Caki2 (cell line): ENCODE measurements around the gene HTT. TPM values are rescaled to one million over a fixed set of nuclear protein-coding genes. Genes with fewer than 3 reads are reported as not detected.
"Not testable (repeated sequence)": the region's sequence is repeated elsewhere in the genome, so short reads cannot be mapped to it uniquely, and the experiment has no call there.

Experiments used
- DNase-seq: peaks from one replicate; pipeline ENCODE4 v3.0.0-alpha.2; 2015; ENCODE audit warnings: low read depth
- in situ Hi-C: cut with HindIII; loops from 2 replicates; pipeline ENCODE4 v1.10.0; 2016; ENCODE audit warnings: low sequenced_read_pairs, low pct_unique_long_range_greater_than_20kb, mixed read lengths
- total RNA-seq: library from RNA; depleted of rRNA; stranded (reverse); fragments of >200 nt; shearing (Covaris generic); gene quantifications from 2 replicates; pipeline ENCODE4 v1.2.3, GENCODE V29; 2014; ENCODE audit warnings: low replicate concordance

Gene HTT
- total RNA-seq, 1 experiment from 2014 or later, result 20.7 TPM

DNA sequence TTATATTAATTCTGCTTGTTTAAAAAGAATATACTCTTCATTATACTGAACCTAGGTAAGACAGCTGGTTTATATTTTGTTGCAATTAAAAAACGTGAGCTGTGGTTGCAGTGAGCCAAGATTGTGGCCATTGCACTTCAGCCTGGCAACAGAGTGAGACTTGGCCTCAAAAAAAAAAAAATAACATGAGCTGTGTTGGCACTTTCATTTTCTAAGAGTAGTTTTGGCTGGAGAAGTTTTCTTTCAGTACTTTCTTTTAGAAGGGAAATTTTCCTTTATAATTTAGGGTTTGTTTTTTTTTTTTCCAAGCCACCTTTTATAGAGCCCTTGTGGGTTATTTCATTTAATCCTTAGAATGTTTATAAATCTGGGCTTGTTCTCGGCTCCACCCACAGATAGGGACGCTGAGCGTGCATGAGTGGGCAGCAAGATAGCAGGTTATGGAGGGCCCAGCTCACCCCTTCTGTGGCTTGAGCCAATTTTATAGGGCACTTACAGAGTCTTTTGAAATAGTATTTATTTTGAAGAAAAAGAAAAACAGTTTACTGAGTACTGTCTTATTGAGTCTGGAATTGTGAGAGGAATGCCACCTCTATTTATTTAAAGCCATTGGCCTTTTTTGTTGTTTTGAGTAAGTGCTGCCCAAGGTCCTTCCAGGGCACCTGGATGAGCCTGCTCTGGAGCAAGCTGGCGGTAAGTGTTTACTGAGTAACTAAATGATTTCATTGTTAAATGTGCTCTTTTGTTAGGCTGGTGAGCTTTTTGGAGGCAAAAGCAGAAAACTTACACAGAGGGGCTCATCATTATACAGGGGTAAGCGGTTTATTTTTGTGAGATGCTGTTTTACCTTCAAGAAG is 60.9 kb downstream of the HTT start:
- peak; percentile 19 for DNase-seq
- in situ Hi-C loops, result no loop called here

DNA sequence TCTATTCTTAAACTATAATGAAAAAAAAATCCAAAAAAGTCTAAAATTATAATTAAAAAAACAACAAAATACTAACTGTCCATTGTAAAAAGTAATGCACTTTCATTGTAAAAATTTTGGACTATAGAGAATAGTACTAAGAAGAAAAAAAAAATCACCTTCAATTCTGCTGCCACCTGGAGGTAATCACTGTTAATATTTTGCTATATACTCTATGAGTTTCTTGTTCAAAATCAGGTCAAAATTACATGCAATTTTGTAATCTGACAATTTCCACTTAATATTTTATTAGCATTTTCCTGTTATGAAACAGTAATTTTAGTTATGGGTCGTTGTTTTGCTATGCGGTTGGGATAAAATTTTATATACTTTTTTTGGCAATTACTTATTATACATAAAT is 62.0 kb downstream of the HTT start:
- in situ Hi-C loops, result no loop called here

DNA sequence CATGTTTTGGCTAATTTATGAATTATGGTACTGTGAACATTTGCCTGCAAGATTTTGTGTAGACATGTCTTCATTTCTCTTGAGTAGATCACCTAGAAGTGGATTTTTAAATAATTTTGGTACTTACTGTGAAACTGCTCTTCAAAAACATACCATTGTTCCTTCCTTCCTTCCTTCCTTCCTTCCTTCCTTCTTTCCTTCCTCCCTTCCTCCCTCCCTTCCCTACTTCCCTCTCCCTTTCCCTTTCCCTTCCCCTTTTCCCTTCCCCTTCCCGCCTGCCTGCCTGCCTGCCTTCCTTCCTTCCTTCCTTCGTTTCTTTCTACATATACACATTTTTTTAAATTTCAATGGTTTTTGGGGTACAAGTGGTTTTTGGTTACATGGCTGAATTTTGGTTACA is 63.4 kb downstream of the HTT start:
- in situ Hi-C loops, result no loop called here
- no peak for DNase-seq

More for the DNA sequence above, 62.0 kb downstream of the HTT start:
- no peak for DNase-seq

DNA sequence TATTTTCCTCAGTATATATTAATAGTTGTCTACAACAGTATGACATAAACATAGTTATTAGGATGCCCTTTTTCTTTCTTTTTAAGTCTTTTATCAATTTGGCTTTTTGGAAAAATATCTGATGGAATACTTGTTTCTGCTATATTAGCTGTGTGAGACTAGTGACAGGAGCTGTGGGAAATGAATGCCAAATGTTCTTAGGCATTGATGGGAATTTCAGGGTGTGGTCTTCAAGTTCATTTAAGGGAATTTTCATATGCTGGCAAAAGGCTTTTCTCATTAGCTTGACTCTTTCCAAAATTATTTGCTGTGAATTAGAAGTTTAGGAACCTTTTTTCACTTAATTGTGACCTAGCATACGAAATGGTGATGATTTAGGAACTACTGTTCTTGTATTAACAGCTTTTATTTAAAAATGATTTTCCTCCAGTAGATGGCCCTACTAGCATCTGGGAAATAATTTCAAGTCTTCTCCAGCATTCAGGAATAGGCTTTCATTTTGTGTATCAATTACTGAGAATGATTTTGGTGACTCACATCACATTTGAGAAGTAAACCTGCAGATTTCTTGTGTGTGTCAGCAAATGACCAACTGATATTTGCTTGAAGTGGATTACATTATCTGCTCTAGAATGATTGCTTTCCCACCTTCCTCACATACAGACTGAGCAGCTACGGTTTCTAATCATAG is 70.9 kb downstream of the HTT start:
- in situ Hi-C loops, result no loop called here
- no peak for DNase-seq

DNA sequence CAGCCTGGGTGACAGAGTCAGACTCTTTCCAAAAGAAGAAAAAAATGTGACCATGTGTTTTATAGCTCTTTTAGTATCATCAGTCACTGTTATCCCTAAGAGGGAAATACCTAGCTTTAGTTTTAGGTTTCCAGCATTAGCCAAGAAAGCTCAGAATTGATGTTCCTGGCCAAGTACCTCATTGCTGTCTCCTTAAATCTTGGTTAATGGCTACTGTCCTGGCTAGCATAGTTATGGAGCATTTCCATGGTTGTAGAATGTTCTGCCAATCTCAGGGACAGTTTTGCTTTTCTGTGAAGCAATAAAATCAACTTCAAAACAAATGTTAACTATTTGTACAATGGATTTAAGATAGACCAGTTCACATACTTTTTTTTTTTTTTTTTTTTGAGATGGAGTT is 74.4 kb downstream of the HTT start:
- in situ Hi-C loops, result no loop called here

DNA sequence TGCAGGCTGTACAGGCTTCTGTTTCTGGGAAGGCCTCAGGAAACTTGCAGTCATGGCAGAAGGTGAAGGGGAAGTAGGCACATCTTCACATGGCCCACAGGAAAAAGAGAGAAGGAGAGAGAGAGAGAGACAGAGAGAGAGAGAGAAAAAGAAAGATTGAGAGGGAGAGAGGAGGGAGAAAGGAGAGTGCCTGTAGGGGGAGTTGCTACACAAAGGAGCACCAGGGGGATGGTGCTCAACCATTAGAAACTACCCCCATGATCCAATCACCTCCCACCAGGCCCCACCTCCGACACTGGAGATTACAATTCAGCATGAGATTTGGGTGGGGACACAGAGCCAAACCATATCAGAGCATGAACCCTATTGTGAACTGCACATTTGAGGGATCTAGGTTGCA is 76.8 kb downstream of the HTT start:
- in situ Hi-C loops, DNase-seq: not testable (repeated sequence)

More for the DNA sequence above, 74.4 kb downstream of the HTT start:
- DNase-seq, result no peak

DNA sequence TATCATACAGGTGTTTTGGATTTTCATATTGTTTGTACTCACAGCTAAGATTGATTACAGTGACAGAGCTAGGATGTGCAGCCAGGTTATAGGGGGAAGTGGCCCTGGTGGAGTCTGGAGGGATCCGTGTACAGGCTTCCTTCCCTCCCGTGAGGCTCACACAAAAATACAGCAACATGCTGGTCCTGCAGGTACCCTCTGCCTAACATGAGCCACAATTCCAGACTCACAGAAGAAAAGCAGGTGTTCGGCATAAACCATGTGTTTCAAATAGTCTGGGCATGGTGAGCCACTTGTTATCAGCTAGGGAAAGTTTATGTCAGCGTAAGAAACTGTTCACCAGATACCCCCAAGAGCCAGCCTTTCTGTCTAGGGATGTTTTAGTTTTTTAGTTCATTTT is 82.9 kb downstream of the HTT start:
- DNase-seq, result no peak
- in situ Hi-C loops, result no loop called here

DNA sequence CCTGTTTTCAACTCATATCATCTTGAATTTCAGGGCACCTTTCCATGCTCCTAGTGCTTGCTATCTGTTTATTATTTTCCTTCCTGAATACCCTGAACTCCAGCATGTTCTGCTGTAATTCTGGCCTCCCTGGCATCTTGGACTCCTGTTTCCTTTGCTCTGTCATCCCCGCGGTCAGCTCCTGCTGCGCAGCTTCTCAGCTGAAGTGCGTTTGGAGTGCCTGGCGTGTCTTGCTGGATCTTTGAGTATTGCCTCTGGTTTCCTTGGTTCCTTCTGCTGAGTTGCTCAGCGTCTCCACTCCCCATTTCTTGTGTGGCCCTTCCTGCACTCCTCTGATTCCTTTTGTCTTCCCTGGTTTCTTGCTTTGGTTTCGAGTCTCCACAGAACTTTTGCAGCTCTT is 84.4 kb downstream of the HTT start:
- DNase-seq, result no peak
- in situ Hi-C loops, result no loop called here

DNA sequence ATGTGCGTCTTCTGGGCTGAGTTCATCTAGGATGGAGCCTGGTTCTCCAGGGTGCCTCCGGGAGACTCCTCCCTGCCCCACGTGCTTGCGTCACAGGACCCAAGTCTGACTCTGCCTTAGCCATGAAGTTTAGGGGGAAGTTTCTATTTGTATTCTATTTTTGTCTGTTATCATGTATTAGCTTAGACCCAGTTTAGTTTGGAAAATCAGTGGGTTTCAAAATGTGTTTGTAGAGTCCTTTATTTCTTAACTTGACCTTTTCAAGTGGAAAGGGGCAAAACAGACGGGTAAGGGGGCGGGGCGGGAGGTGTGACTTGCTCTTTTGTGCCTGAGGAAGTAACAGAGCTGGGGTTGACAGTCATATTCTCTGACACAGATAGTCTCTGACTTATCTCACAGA is 86.0 kb downstream of the HTT start:
- no peak for DNase-seq
- in situ Hi-C loops, result no loop called here

DNA sequence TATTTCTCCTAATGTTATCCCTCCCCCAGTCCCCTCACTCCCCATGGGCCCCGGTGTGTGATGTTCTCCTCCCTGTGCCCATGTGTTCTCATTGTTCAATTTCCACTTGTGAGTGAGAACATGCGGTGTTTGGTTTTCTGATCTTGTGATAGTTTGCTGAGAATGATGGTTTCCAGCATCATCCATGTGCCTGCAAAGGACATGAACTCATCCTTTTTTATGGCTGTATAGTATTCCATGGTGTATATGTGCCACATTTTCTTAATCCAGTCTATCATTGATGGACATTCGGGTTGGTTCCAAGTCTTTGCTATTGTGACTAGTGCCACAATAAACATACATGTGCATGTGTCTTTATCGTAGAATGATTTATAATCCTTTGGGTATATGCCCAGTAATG is 86.6 kb downstream of the HTT start:
- in situ Hi-C loops, DNase-seq: not testable (repeated sequence)

DNA sequence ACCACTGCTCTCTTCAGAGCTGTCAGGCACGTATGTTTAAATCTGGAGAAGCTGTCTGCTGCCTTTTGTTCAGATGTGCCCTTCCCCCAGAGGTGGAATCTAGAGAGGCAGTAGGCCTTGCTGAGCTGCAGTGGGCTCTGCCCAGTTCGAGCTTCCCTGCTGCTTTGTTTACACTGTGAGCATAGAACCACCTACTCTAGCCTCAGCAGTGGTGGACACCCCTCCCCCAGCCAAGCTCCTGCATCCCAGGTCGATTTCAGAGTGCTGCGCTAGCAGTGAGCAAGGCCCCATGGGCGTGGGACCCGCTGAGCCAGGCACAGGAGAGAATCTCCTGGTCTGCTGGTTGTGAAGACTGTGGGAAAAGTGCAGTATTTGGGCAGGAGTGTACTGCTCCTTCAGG is 92.0 kb downstream of the HTT start:
- in situ Hi-C loops, DNase-seq: not testable (repeated sequence)

DNA sequence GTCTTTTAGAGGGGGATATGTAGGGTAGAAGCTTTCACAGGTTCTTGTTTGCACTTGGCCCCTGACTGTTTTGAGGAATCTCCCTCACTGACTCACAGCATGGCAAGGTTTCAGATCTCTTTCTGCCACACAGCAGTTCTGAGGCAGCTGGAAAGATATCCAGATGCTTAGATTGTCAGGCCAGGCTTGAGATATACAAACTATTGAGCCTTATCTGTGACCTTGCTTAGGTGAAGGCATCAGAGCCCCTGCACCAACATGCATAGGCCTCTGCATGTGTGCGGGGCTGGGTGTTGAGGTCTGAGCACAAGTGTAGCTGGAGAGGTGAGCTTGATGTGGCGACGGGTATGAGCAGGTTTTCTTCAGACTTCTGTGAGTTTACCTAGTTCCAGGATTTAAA is 93.5 kb downstream of the HTT start:
- in situ Hi-C loops, result no loop called here

DNA sequence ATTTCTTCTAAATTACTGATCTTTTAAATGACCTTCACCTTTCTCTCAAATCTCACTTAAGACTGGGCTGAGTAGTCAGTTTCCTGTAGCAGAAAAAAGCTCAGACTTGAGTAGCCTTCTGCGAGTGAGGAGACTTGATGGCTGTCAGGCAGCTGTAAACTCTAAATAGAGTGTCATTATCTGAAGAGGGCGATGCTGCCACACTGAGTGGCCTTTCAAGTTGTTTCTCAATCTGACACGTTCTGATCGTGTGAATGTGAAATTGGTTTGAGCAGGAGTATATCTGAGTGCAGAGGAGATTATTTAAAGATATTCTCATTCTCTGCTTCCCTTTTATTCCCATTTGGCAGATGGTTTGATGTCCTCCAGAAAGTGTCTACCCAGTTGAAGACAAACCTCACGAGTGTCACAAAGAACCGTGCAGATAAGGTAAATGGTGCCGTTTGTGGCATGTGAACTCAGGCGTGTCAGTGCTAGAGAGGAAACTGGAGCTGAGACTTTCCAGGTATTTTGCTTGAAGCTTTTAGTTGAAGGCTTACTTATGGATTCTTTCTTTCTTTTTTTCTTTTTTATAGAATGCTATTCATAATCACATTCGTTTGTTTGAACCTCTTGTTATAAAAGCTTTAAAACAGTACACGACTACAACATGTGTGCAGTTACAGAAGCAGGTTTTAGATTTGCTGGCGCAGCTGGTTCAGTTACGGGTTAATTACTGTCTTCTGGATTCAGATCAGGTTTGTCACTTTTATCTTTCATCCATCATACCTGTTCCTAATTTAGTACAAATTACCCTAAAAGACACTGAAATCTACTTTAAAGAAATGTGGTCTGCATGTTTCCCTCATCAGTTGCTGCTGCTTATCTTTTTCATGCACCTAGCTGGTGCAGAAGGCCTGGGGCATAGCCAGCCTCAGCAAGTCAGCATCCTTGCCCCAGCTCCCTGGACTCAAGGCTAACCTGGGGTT is 100.2 kb downstream of the HTT start:
- no peak for DNase-seq
- in situ Hi-C loops, result no loop called here

More for the DNA sequence above, 93.5 kb downstream of the HTT start:
- DNase-seq, result no peak

DNA sequence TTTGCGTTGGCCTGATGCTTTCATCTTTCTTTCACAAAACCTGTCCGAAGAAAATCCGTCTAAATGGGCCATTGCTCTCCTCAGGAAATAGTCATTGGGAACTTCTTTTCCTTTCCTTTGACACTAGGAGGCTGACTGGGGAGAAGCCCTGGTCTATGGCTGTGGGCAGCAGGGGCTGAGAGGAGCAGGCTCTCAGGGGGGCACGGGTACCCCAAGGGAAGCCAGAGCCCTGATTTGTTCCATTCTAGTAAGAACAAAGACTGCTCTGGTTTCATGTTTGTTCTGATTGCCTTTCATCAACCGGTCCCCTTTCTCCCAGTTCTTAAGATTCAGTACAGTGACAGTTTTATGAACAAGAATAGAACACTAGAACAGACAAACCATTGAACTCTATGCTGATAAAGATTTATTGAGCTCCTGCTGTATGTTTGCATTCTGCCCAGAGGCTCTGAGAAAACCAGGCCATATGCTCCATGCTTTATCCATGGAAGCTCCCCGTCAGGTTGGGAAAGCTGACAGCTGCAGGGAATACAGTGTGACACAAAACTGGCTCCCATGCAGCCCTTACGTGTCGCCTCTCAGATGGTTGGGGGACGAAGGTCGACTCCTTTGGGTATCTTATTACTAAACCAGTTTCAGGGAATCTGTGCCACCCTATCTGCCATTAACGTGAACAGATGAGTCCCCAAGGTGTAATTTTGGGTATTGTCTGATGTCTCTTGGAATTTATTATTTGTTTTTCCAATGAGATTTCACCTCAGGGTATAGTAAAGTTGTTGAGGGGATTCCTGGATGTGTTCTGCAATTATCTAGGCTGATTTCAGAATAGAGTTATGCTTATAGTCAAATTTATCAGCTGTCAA is 102.1 kb downstream of the HTT start:
- no peak for DNase-seq
- in situ Hi-C loops, result no loop called here

DNA sequence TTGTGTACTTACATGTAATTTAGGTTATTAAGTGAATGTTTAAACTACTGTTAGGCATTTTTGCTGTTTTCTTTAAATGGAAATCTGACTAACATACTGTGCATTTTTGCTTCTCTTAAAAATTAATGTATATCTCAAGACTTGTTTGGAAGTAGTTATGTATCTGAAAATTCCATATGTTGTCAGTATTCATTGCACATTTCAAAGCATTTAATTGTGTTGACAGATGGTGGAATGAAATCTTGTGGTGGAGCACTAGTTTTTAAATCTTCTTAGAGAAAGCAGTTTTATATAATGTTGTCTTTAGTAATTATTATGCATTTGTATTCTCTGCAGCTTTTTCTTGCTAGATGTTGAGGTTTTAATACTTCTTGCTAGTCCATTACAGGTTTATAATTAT is 102.9 kb downstream of the HTT start:
- in situ Hi-C loops, result no loop called here
- DNase-seq, result no peak

DNA sequence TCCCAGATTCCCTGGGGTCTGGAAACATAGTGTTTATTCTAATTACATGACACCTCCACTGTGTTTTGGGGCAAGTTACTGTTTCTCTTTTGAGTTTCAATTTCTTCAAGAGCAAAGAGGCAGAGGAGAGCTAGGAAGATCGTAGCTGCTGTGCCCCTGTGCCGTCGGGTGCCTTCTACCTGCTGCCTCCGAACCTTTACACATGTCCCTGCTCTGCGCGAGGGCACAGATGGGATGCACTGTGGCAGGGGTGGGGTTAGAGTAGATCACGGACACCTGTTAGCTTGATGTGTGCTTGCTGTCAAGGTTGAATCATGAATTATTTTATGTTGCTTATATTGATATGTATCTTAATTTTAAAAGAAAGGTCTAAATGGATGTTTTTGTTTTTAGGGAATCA is 103.4 kb downstream of the HTT start:
- in situ Hi-C loops, result no loop called here
- DNase-seq, result no peak

DNA sequence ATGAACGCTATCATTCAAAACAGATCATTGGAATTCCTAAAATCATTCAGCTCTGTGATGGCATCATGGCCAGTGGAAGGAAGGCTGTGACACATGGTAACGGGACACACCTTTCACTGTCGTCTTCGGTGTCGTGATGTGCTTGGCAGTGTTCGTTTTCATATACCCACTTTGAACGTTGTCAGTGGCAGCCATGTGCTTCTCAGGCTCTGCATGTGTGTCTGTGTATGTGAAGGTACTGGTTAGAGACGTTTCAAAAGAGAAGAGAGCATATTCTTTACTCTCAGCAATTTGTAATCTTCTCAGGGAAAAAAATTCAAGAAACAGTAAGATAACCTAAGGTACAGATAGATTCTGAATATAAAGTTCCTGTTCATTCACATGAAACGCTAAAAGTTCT is 103.9 kb downstream of the HTT start:
- no peak for DNase-seq
- in situ Hi-C loops, result no loop called here
